Stimulated activated naive B cell treated with anti-CD40 and anti-IgM and Interleukin-4, amounts not matched to agents 10 μg/mL and 1 μg/mL and 100 μg/mL, for 72 hours (primary cell): ENCODE results near the gene OCA2.

Source experiments
- ATAC-seq, 2 donors: fragments of 150-1000 bp; cut with Tn5 transposase; replicated peaks; 2 replicates each; pipeline ENCODE4 v1.10.0; 2021; ENCODE audit warnings: moderate library complexity in 1 of 2
- DNase-seq: peaks from one replicate; pipeline ENCODE4 v3.0.0; 2021
- H3K27ac Mint-ChIP-seq: one replicate; pipeline ENCODE4 v1.8.0; 2022; ENCODE audit warnings: mild to moderate bottlenecking, mixed read lengths
- H3K27me3 Mint-ChIP-seq, 2 donors: one replicate each; pipeline ENCODE4 v1.8.0; 2022; ENCODE audit warnings: mixed read lengths in 2 of 2
- H3K36me3 Mint-ChIP-seq, 2 donors: one replicate each; pipeline ENCODE4 v1.8.0; 2022; ENCODE audit warnings: mixed read lengths in 2 of 2, mild to moderate bottlenecking in 1 of 2
- H3K4me1 Mint-ChIP-seq, 2 donors: one replicate each; pipeline ENCODE4 v1.8.0; 2022; ENCODE audit warnings: mixed read lengths in 2 of 2, mild to moderate bottlenecking in 1 of 2
- H3K4me3 Mint-ChIP-seq, 2 donors: one replicate each; pipeline ENCODE4 v1.8.0; 2022; ENCODE audit warnings: mild to moderate bottlenecking in 2 of 2, mixed read lengths in 2 of 2, moderate library complexity in 1 of 2
- H3K9me3 Mint-ChIP-seq, 2 donors: one replicate each; pipeline ENCODE4 v1.8.0; 2022; ENCODE audit warnings: mixed read lengths in 2 of 2, mild to moderate bottlenecking in 1 of 2

OCA2 gene

GRCh38 chr15:27990521-27991515 lies 108.3 kb downstream of the OCA2 start:
- DNase-seq (no peak), ATAC-seq (no peak)
- Mint-ChIP-seq H3K36me3 (no peaks in the 10 kb centered on the region), H3K9me3 (peaks cover 0 to 2% of the 10 kb centered on the region in 2 donors), H3K27me3 (peaks cover 11 to 14% of the 10 kb centered on the region in 2 donors), H3K27ac (peak overlapping the region; percentile 48), H3K4me3 (no peak overlapping the region), H3K4me1 (no peaks in the 10 kb centered on the region)

- no peak for DNase-seq
- no peaks in the 10 kb centered on the region for H3K4me1 Mint-ChIP-seq
- H3K27me3 Mint-ChIP-seq, result peaks cover 8 to 11% of the 10 kb centered on the region in 2 donors
- no peak overlapping the region for H3K27ac Mint-ChIP-seq
- H3K36me3 Mint-ChIP-seq, result no peaks in the 10 kb centered on the region
- H3K4me3 Mint-ChIP-seq, result no peak overlapping the region
- H3K9me3 Mint-ChIP-seq, result peaks cover 0 to 2% of the 10 kb centered on the region in 2 donors
- ATAC-seq, result no peak
Measured at GRCh38 chr15:27989838-27990237, 109.3 kb downstream of the OCA2 start.

GRCh38 chr15:27989427-27989826 lies 109.7 kb downstream of the OCA2 start:
- no peaks in the 10 kb centered on the region for H3K36me3 Mint-ChIP-seq
- H3K4me1 Mint-ChIP-seq, result no peaks in the 10 kb centered on the region
- ATAC-seq (no peak), DNase-seq (no peak)
- no peak overlapping the region for H3K27ac Mint-ChIP-seq
- no peak overlapping the region for H3K4me3 Mint-ChIP-seq
- peaks cover 4 to 7% of the 10 kb centered on the region in 2 donors for H3K27me3 Mint-ChIP-seq
- H3K9me3 Mint-ChIP-seq, result peaks cover 0 to 1% of the 10 kb centered on the region in 2 donors

- Mint-ChIP-seq H3K27me3 (peaks cover 0 to 6% of the 10 kb centered on the region in 2 donors), H3K4me3 (no peak overlapping the region), H3K27ac (no peak overlapping the region), H3K4me1 (no peaks in the 10 kb centered on the region), H3K9me3 (no peaks in the 10 kb centered on the region), H3K36me3 (no peaks in the 10 kb centered on the region)
- DNase-seq, result no peak
- no peak for ATAC-seq
Measured at GRCh38 chr15:27985099-27985498, 114.0 kb downstream of the OCA2 start.

- H3K36me3 Mint-ChIP-seq, result no peaks in the 10 kb centered on the region
Measured at GRCh38 chr15:27983496-27983895, 115.6 kb downstream of the OCA2 start.

GRCh38 chr15:27977696-27978095 lies 121.4 kb downstream of the OCA2 start:
- no peak for DNase-seq
- Mint-ChIP-seq H3K4me1 (peaks cover 5 to 12% of the 10 kb centered on the region in 2 donors), H3K36me3 (no peaks in the 10 kb centered on the region), H3K4me3 (no peak overlapping the region), H3K27me3 (peaks cover 0 to 6% of the 10 kb centered on the region in 2 donors), H3K9me3 (peaks cover 0 to 7% of the 10 kb centered on the region in 2 donors), H3K27ac (no peak overlapping the region)
- ATAC-seq, result no peak

More at GRCh38 chr15:27983496-27983895, 115.6 kb downstream of the OCA2 start:
- Mint-ChIP-seq H3K4me3 (no peak overlapping the region), H3K27me3 (peaks cover 0 to 6% of the 10 kb centered on the region in 2 donors), H3K4me1 (no peaks in the 10 kb centered on the region), H3K27ac (no peak overlapping the region), H3K9me3 (no peaks in the 10 kb centered on the region)
- DNase-seq (no peak), ATAC-seq (no peak)

- ATAC-seq (peak in 1 of 2 donors; percentile 41), DNase-seq (no peak)
- no peak overlapping the region for H3K4me3 Mint-ChIP-seq
- H3K27me3 Mint-ChIP-seq, result peaks cover 0 to 10% of the 10 kb centered on the region in 2 donors
- no peaks in the 10 kb centered on the region for H3K36me3 Mint-ChIP-seq
- H3K4me1 Mint-ChIP-seq, result peaks cover 5 to 12% of the 10 kb centered on the region in 2 donors
- H3K9me3 Mint-ChIP-seq, result peaks cover 0 to 10% of the 10 kb centered on the region in 2 donors
- H3K27ac Mint-ChIP-seq, result no peak overlapping the region
Measured at GRCh38 chr15:27973886-27974285, 125.2 kb downstream of the OCA2 start.

- Mint-ChIP-seq H3K4me3 (no peak overlapping the region), H3K27ac (no peak overlapping the region), H3K4me1 (peaks cover 5 to 12% of the 10 kb centered on the region in 2 donors), H3K9me3 (peaks cover 0 to 8% of the 10 kb centered on the region in 2 donors), H3K27me3 (peaks cover 0 to 10% of the 10 kb centered on the region in 2 donors), H3K36me3 (no peaks in the 10 kb centered on the region)
- ATAC-seq (no peak), DNase-seq (no peak)
Measured at GRCh38 chr15:27970661-27971392, 128.3 kb downstream of the OCA2 start.

- Mint-ChIP-seq H3K36me3 (no peaks in the 10 kb centered on the region), H3K27ac (no peak overlapping the region), H3K9me3 (peaks cover under 1 to 3% of the 10 kb centered on the region in 2 donors), H3K4me3 (no peak overlapping the region), H3K4me1 (no peaks in the 10 kb centered on the region), H3K27me3 (peaks cover 0 to 10% of the 10 kb centered on the region in 2 donors)
- no peak for DNase-seq
- ATAC-seq, result no peak
Measured at GRCh38 chr15:27967541-27967940, 131.6 kb downstream of the OCA2 start.

- H3K9me3 Mint-ChIP-seq, result peaks cover 2 to 3% of the 10 kb centered on the region in 2 donors
Measured at GRCh38 chr15:27965546-27965945, 133.6 kb downstream of the OCA2 start.

GRCh38 chr15:27961801-27962200 lies 137.3 kb downstream of the OCA2 start:
- Mint-ChIP-seq H3K36me3 (no peaks in the 10 kb centered on the region), H3K4me3 (no peak overlapping the region), H3K27ac (no peak overlapping the region), H3K9me3 (peaks cover 0 to 3% of the 10 kb centered on the region in 2 donors), H3K27me3 (no peaks in the 10 kb centered on the region), H3K4me1 (peaks cover 20 to 40% of the 10 kb centered on the region in 2 donors)
- DNase-seq (no peak), ATAC-seq (no peak)

More at GRCh38 chr15:27965546-27965945, 133.6 kb downstream of the OCA2 start:
- Mint-ChIP-seq H3K4me1 (peaks cover 0 to 3% of the 10 kb centered on the region in 2 donors), H3K4me3 (no peak overlapping the region), H3K36me3 (no peaks in the 10 kb centered on the region), H3K27me3 (peaks cover 0 to 8% of the 10 kb centered on the region in 2 donors), H3K27ac (no peak overlapping the region)
- DNase-seq, result no peak
- ATAC-seq, result no peak

- H3K4me3 Mint-ChIP-seq, result peak overlapping the region in 1 of 2 donors; percentile 50
- peaks cover 27 to 64% of the 10 kb centered on the region in 2 donors for H3K4me1 Mint-ChIP-seq
- H3K27ac Mint-ChIP-seq, result peak overlapping the region; percentile 39
- peak; percentile 84 to 88 for ATAC-seq
- peaks cover 0 to 3% of the 10 kb centered on the region in 2 donors for H3K9me3 Mint-ChIP-seq
- DNase-seq, result no peak
- no peaks in the 10 kb centered on the region for H3K36me3 Mint-ChIP-seq
- H3K27me3 Mint-ChIP-seq, result no peaks in the 10 kb centered on the region
Measured at GRCh38 chr15:27958911-27959578, 140.1 kb downstream of the OCA2 start.

- Mint-ChIP-seq H3K36me3 (no peaks in the 10 kb centered on the region), H3K4me1 (peaks cover 29 to 64% of the 10 kb centered on the region in 2 donors), H3K9me3 (peaks cover 0 to 2% of the 10 kb centered on the region in 2 donors), H3K27me3 (no peaks in the 10 kb centered on the region), H3K27ac (no peak overlapping the region), H3K4me3 (no peak overlapping the region)
- no peak for DNase-seq
- no peak for ATAC-seq
Measured at GRCh38 chr15:27956285-27956684, 142.8 kb downstream of the OCA2 start.

GRCh38 chr15:27955087-27955486 lies 144.0 kb downstream of the OCA2 start:
- H3K27me3 Mint-ChIP-seq, result peaks cover 0 to 4% of the 10 kb centered on the region in 2 donors
- H3K4me1 Mint-ChIP-seq, result peaks cover 29 to 57% of the 10 kb centered on the region in 2 donors
- H3K4me3 Mint-ChIP-seq, result no peak overlapping the region
- no peak overlapping the region for H3K27ac Mint-ChIP-seq
- DNase-seq (no peak), ATAC-seq (no peak)
- no peaks in the 10 kb centered on the region for H3K36me3 Mint-ChIP-seq
- H3K9me3 Mint-ChIP-seq, result peaks cover 0 to 2% of the 10 kb centered on the region in 2 donors
